ENCODE results near the gene NEK8. TPM values are rescaled to one million over a fixed set of nuclear protein-coding genes. Genes with fewer than 3 reads are reported as not detected.

Gene NEK8
- total RNA-seq, 1 donor from 2014 or later = 4.3 TPM

- Histone ChIP-seq H3K4me3 (ENCODE audit: insufficient read depth, low read depth, low read length) (no peak overlapping the region), H3K4me2 (ENCODE audit: low read length) (no peak overlapping the region), H3K27me3 (ENCODE audit: insufficient read depth, low read length) (no peaks in the 10 kb centered on the region), H3K27ac (ENCODE audit: low read depth, low read length) (no peak overlapping the region), H4K20me1 (ENCODE audit: insufficient read depth, low read length) (peaks cover 65% of the 10 kb centered on the region), H3K79me2 (ENCODE audit: insufficient read depth, low read length) (peaks cover 4% of the 10 kb centered on the region), H2AFZ (ENCODE audit: low read depth, low read length) (no peak overlapping the region), H3K9me3 (ENCODE audit: insufficient read depth, low read depth, low read length) (no peaks in the 10 kb centered on the region), H3K4me1 (ENCODE audit: insufficient read depth, low read length) (no peaks in the 10 kb centered on the region), H3K36me3 (ENCODE audit: insufficient read depth, low read length) (peaks cover 10% of the 10 kb centered on the region), H3K9ac (ENCODE audit: low read length) (no peak overlapping the region)
- peaks cover 15% of the 10 kb centered on the region for H3K4me1 Mint-ChIP-seq (ENCODE audit: low read depth, unreplicated experiment)
- no peak for DNase-seq (ENCODE audit: low read depth)
- peak overlapping the region; percentile 6 for H3K27ac Mint-ChIP-seq (ENCODE audit: unreplicated experiment)
- TF ChIP-seq EZH2 (IDR thresholded peaks at IDR 0.05; ENCODE audit: insufficient read depth, low read length) = no peak
- TF ChIP-seq CTCF (IDR thresholded peaks at IDR 0.05; ENCODE audit: insufficient read depth, low read depth, low read length) = no peak
- H3K27me3 Mint-ChIP-seq (ENCODE audit: low read depth, unreplicated experiment) = no peaks in the 10 kb centered on the region
- H3K9me3 Mint-ChIP-seq (ENCODE audit: unreplicated experiment) = no peaks in the 10 kb centered on the region
- H3K4me3 Mint-ChIP-seq (ENCODE audit: unreplicated experiment) = no peak overlapping the region
- no peak for FAIRE-seq
- H3K36me3 Mint-ChIP-seq (ENCODE audit: low read depth, unreplicated experiment) = peaks cover 20% of the 10 kb centered on the region
These were observed 27.6 kb downstream of the NEK8 start for GRCh38 chr17:28756049-28756804.

GRCh38 chr17:28758411-28759121 is 30.0 kb downstream of the NEK8 start:
- no peak for FAIRE-seq
- H3K4me3 ChIP-seq (ENCODE audit: insufficient read depth, low read depth, low read length) = no peak overlapping the region
- no peaks in the 10 kb centered on the region for H3K4me1 ChIP-seq (ENCODE audit: insufficient read depth, low read length)
- H3K27ac ChIP-seq (ENCODE audit: low read depth, low read length) = no peak overlapping the region
- H3K79me2 ChIP-seq (ENCODE audit: insufficient read depth, low read length) = peaks cover 5% of the 10 kb centered on the region
- Mint-ChIP-seq H3K27me3 (ENCODE audit: low read depth, unreplicated experiment) (no peaks in the 10 kb centered on the region), H3K4me3 (ENCODE audit: unreplicated experiment) (no peak overlapping the region), H3K9me3 (ENCODE audit: unreplicated experiment) (no peaks in the 10 kb centered on the region), H3K4me1 (ENCODE audit: low read depth, unreplicated experiment) (peaks cover 15% of the 10 kb centered on the region), H3K36me3 (ENCODE audit: low read depth, unreplicated experiment) (peaks cover 15% of the 10 kb centered on the region), H3K27ac (ENCODE audit: unreplicated experiment) (no peak overlapping the region)
- DNase-seq (ENCODE audit: low read depth) = no peak
- no peak overlapping the region for H3K4me2 ChIP-seq (ENCODE audit: low read length)
- TF ChIP-seq EZH2 (IDR thresholded peaks at IDR 0.05; ENCODE audit: insufficient read depth, low read length) (no peak), CTCF (IDR thresholded peaks at IDR 0.05; ENCODE audit: insufficient read depth, low read depth, low read length) (no peak)
- H4K20me1 ChIP-seq (ENCODE audit: insufficient read depth, low read length) = peaks cover 69% of the 10 kb centered on the region
- H3K9me3 ChIP-seq (ENCODE audit: insufficient read depth, low read depth, low read length) = no peaks in the 10 kb centered on the region
- H3K27me3 ChIP-seq (ENCODE audit: insufficient read depth, low read length) = no peaks in the 10 kb centered on the region
- no peak overlapping the region for H3K9ac ChIP-seq (ENCODE audit: low read length)
- no peak overlapping the region for H2AFZ ChIP-seq (ENCODE audit: low read depth, low read length)
- H3K36me3 ChIP-seq (ENCODE audit: insufficient read depth, low read length) = peaks cover 2% of the 10 kb centered on the region
